Measurements from ENCODE around the gene GRAMD1A.
"Not testable (repeated sequence)": the region's sequence is repeated elsewhere in the genome, so short reads cannot be mapped to it uniquely, and the experiment has no call there.

The GRAMD1A gene

DNA sequence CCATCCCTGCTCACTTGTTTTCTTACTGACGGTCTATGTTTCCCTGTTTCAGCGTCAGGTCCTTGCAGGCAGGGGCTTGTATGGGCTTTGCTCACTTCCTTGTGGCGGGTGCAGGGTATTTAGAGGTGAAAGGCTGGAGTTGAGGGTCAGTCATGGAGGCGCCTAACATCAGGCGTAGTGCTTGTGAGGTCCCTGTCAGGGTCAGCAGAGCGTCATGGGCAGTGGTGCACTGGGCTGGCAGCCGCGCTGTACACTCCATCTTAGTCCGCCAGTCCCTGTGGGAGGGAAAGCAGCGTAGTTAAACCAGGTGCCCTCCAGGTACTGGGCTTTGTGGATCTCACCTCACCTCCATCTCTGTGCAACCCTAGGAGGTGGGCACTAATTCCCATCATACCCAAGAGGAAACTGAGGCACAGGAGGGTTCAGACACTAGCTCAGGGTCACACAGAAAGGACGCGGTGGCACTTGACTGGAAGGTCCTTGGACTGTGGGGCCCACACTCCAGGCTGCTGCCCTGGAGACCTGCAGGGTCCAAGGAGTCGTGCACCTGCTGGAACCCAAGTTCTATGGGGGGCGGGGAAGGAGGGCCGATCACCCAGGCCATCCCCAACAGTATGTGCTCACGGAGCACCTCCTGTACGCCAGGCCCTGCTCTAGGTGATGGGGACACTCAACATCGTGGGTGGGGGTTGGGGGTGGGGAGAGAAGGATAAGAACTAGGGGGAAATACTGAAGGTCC, 4.6 kb downstream of the GRAMD1A start:
- no peak for DNase-seq

DNA sequence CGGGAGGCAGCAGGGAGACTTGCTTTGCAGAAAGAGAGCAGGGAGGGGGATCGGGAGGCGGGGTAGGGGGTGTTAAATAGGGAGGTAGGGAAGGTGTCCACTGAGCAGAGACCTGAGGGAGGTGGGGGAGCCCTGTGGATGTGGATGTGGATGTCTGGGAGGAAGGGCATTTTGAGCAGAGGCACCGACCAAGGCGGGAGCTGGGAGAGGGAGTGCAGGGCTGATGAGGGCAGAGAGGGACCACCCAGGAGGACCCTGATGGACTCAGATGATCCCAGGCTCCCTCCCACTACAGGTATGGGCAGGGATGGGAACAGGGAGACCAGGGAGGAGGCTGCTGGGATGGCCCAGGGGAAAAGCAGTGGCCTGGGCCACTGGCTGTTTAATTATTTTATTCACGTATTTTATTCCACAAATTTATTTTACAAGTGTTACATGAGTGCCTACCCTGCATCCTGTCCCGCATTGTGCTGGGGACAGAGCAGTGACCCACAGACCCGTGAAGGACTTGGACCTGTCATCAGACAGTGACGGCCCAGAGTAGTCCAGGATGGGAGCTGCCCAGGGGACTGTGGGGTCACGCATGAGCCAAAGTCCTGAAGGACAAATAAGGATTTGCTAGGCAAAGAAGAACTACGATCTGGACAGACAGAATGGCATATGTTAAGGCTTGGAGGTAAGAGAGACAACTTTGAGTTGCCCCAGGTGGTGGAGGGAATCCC, 5.3 kb downstream of the GRAMD1A start:
- no peak for DNase-seq

DNA sequence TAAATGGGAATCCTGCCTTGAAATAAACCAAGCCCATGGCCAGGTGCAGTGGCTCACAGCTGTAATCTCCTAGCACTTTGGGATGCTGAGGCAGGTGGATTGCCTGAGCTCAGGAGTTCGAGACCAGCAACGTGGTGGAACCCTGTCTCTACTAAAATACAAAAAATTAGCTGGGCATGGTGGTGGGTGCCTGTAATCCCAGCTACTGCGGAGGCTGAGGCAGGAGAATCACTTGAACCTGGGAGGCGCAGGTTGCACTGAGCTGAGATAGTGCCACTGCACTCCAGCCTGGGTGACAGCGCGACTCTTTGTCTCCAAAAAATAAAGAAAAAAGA, 5.9 kb downstream of the GRAMD1A start:
- not testable (repeated sequence) for DNase-seq

DNA sequence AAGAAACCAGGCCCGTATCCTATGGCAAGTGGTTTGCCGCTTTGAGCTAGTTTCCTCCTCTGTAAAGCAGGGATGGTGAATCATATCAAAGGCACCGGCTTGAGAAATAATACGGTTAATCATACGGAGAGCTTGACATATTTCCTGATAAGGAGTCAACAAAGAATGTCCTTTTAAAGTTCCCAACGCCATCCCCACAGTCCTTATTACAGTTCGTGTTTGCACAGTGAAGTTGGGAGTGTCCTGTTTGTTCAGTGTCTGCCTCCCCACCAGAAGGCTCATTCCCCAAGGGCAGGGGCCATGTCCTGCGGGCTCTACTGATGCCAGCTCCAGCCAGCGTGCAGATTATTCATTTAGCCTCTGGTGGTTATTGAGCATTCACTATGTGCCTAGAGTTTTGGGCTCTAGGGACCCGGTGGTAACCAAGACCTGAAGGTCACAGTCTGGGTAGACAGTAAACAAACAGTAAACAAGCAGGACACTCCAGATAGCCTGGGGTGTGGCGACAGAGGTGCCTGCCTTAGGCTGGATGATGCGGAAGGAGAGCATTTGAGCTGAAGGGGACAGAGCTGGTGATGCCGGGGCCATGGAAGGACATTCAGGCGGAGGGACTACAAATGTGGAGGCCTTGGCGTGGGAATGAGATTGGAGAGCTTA, 6.3 kb downstream of the GRAMD1A start:
- no peak for DNase-seq

DNA sequence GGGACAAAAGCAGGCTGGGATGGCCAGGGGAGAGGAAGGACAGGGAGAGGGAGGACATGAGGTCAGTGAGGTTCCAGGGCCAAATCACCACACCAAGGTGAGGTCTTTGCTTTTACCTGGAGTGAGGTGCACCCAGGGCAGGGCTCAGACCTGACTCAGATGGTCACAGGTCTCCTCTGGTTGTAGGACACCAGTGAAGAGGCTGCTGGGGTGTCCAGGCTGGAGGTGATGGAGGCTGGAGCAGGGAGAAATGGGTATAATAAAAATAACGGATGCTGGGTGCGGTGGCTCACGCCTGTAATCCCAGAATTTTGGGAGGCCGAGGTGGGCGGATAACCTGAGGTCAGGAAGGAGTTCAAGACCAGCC, 6.9 kb downstream of the GRAMD1A start:
- no peak for DNase-seq

DNA sequence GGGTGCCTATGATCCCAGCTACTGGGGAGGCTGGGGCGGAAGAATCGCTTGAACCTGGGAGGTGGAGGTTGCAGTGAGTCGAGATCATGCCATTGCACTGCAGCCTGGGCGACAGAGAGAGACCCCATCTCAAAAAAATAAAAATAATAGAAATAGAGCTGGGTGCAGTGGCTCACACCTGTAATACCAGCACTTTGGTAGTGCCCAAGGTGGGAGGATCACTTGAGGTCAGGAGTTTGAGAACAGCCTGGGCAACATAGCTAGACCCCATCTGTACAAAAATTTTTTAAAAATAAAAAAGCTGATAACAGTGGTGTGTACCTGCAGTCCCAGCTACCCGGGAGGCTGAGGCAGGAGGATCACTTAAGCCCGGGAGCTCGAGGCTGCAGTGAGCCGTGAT, 7.3 kb downstream of the GRAMD1A start:
- DNase-seq: not testable (repeated sequence)

DNA sequence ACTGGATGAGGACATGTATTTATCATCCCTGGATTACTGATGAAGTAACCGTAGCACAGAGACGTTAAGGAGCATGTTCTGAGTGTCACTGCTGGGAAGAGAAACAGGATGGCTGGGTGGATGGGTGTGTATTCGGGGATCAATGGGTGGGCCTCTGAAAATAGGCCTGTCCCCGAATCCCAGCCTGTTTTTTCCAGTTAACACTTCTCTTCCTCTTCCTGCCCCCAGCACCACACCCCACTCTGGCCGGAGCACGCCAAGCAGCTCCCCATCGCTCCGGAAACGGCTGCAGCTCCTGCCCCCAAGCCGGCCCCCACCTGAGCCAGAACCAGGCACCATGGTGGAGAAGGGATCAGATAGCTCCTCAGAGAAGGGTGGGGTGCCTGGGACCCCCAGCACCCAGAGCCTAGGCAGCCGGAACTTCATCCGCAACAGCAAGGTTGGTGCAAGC, 8.8 kb downstream of the GRAMD1A start:
- no peak for DNase-seq

DNA sequence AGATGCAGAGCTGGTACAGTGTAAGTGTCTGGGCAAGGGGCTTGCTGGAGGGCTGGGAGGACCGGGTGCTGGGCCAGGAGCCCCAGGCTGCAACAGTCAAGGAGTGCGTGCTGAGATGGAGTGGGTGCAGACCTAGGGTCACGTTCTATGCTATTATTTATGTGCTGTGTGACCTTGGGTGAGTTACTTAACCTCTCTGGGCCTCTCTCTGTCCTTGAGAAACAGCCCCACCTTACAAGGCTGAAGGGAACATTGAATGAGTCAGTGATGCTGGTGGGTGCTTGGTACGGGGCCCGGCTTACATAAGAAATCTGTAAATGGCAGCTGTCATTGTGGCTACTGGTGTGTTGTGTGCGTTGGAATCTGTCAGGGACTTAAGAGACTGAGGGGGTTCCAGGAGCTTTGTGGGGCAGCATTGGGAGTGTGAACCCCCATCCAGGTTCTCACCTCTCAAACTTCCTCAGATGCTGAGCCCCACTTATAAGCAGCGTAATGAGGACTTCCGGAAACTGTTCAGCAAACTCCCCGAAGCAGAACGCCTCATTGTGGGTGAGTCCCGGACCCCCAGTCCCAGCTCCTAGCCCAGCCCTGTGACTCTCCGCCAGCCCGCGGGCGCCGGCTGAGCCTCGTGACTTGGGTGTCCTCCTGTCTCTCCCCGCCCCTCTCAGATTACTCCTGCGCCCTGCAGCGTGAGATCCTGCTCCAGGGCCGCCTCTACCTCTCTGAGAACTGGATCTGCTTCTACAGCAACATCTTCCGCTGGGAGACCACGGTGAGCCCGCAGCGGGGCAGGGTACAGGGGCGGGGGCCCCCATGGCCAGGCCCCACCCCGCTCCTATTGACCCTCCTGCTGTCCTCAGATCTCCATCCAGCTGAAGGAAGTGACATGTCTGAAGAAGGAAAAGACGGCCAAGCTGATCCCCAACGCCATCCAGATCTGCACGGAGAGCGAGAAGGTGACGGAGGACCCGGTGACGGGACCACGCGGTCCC, 9.6 kb downstream of the GRAMD1A start:
- DNase-seq: no peak

DNA sequence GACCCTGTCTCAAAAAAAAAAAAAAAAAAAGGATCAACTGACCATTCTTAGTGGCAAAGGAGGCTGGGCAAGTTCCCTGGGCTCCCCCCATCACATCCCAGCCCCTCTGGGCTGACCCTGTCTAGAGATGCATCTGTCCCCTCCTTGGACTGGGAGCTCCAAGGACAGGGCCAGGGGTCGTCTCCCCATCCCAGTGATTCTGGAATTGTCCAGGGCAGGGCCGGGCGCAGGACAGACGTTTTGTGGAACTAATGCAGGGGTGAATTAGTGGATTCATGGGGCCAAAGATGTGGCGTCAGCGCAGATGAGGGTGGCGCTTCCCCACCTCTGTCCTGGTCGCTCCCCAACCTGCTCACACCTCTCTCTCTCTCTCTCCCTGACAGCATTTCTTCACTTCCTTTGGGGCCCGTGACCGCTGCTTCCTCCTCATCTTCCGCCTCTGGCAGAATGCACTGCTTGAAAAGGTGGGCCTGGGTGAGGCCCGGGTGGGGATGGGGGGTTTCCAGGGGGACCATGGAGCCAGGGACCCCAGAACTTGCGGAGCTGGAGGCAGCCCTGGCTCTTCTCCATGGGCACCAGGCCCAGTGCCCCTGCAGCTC, 11.1 kb downstream of the GRAMD1A start:
- DNase-seq: no peak

DNA sequence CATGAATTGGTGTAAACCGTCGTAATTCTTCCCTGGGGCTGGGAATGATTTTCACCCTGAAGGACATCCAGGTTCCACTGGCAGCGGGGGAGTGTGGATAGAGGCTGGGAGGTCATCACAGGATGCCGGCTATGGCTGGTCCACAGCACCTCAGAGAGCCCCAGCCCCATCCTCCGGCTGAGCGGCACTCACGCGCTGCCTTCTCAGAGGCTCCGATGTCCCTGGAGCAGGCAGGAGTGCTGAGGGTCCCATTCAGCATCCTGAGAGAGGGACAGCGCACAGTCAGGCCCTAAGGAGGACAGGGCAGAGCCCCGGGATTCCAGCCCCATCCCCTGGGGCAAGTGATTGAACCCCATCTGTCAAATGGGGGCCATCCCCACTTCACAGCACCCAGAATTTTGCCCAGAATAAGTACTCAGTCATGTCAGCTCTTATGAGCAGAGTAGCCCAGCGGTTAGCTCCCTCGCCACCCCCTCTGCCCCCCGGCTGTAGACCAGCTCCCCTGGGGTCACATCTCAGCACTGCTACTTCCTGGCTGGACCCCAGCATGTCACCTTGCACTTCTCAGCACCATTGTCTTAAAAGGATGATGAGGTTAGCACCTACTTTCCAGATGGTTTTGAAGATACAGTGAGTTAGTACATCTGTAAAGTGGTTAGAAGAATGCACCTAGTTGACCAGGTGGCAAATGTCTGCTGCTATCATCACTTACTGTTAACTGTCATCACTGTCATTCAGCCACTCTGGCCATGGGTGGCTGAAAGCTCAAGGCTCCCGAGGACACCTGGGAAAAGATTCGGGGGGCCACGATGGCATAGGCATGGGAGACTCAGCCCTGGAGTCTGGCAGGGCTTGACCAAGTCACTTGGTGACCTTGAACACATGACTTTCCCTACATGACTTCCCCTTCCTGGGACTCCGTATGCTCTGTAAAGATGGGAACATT, 11.9 kb downstream of the GRAMD1A start:
- no peak for DNase-seq

DNA sequence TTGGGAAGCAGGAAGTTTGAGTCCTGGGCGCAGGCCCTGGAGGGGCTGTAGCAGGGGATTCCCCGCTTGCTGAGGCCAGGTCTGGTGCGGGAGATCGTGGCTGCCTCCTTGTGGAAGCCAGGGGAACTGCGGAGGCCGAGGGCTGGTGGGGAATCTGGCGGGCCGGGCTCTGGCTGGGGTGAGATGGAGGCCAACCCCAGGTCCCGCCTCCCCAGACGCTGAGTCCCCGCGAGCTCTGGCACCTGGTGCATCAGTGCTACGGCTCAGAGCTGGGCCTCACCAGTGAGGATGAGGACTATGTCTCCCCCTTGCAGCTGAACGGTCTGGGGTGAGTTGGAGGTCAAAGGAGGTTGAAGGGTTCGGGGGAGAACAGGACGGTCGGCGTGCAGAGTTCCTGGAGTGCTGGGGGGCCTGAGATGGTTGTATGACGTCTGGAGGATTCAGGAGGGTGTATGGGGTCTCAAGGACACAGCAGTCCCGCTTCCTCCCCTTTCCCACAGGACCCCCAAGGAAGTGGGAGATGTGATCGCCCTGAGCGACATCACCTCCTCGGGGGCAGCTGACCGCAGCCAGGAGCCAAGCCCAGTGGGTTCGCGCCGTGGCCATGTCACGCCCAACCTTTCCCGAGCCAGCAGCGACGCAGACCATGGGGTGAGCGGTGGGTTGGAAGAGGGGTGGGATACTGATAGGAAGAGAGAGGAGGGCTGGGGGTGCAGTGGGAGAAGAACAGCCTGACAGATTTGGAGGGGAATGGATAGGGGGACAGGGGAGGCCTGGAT, 13.1 kb downstream of the GRAMD1A start:
- DNase-seq: peak in 1 of 2 experiments; percentile 7

DNA sequence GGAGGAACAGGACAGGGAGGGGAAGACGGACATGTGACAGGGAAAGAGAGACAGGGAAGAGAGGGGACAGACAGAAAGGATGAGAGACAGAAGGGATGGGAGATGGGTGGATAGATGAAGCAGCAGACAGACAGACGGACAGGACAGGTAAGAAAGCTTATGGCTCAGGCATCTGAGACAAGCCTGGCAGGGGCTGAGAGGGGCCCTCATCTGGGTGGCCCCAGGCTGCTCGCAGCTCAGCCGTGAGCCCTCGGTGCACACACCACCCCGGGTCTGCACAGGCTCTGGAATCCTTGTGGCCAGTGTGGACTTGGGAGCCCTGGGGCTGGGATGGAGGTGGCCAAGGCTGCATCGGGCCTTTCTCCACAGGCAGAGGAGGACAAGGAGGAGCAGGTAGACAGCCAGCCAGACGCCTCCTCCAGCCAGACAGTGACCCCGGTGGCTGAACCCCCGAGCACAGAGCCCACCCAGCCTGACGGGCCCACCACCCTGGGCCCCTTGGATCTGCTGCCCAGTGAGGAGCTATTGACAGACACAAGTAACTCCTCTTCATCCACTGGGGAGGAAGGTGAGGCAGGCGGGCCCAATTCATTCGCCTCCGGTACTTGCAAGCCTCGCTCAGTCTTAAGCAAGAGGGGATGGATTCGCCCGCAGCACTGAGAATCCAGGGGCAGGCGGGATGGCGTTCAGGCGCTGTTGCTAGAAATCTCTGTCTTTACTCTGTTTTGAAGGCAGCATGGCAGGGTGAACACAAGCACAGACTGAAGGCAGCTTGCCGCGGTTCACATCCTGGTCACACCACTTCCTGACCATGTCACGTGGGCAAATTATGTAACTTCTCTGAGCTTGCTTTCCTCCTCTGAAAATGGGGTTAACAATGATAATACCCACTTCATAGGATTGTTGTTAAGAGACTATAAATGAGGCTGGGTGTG, 14.0 kb downstream of the GRAMD1A start:
- DNase-seq: no peak

DNA sequence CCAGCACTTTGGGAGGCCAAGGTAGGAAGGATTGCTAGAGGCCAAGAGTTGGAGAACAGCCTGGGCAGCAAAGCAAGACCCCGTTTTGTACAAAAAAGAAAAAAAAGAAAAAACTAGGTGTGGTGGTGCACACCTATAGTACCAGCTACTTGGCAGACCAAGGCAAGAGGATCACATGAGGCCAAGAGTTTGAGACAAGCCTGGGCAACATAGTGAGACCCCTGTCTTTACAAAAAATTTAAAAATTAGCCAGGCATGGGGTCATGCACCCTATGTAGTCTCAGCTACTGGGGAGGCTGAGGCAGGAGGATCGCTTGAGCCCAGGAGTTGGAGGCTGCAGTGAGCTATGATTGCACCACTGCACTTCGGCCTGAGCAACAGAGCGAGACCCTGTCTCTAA, 14.7 kb downstream of the GRAMD1A start:
- not testable (repeated sequence) for DNase-seq

DNA sequence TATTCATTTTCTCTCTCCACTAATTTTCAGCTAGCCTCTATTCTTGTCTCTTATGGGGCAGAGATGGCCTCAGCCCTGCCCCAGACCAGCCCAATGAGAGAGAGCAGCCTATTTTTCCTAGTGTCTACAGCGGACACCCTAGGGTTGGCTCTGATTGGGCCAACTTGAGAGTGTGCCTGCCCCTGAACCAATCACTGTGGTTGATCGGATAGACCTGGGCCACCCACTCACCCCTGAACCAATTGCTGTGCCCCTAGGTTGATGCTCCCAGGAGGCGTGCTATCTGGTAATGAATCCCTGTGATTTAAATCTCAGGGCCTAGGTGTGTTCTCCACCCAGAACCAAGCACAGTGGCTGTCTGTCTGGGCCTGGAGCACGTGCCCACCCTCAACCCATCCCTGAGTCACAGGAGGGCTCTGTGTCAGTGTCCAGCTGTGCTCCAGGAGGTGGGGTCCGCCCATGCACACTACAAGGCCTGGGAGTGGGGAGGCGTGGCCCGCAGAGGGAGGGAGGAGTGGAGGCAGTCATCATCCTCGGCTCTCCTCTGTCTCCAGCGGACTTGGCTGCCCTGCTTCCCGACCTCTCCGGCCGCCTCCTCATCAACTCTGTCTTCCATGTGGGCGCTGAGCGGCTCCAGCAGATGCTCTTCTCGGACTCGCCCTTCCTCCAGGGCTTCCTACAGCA, 15.3 kb downstream of the GRAMD1A start:
- no peak for DNase-seq

DNA sequence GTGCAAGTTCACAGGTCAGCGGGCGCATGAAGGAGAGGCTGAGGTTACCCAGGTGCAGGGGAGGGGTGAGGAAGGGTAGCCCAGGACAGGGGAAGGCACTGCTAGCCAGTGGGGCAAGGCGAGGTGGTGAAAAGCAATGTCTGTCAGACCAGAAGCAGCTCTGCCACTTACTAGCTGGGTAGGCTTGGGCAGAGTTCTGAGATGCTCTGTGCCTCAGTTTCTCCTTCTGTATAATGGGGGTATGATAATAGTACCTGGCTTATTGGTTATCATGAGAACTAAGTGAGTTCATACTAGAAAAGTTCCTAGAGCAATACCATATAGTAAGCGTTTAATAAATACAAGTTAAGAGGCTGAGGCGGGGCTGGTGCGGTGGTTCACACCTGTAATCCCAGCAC, 15.8 kb downstream of the GRAMD1A start:
- DNase-seq: no peak

DNA sequence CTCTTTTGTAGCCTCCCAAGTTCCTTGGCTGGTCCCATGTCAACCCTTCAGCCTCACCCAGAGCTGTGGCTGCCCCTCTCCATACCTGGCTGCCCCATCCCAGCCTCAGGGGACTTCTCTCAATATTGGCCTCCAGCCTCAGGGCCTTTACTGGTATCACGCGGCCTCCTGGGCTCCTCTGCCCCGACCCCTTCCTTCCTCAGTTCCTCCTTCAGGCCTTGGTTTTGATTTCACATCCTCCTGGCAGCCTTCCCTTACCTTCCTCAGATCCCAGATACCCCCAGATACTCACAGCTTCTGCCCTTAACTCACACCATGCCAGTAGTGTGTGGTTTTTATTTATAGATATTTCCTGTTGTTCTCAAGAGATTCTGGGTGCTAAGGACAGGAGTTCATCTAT, 17.4 kb downstream of the GRAMD1A start:
- no peak for DNase-seq

DNA sequence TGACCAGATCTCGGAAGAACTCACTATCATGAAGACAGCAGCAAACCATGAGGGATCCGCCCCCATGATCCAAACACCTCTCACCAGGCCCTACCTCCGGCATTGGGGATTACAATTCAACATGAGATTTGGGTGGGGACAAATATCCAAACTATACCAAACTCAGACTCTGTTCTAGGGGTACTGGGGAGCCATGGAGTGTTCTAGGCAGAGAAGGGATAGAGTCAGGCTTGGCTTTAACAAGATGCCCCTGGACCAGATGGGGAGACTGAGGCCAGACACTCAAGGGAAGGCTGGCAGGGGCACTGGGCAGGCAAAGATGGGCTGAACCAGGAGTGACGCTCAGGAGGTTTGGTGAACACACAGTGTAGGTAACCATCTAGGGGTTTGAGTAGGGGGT, 18.3 kb downstream of the GRAMD1A start:
- DNase-seq: no peak

DNA sequence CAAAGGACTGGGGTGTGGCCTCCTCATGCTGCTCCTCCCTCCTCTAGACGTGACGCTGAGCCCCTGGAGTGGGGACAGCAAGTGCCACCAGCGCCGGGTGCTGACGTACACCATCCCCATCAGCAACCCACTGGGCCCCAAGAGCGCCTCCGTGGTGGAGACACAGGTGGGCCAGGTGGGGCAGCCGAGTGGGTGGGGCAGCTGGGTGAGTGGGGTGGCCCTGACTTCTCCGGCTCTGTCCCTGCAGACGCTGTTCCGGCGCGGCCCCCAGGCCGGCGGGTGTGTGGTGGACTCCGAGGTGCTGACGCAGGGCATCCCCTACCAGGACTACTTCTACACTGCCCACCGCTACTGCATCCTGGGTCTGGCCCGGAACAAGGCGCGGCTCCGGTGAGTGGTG, 19.0 kb downstream of the GRAMD1A start:
- DNase-seq: no peak

DNA sequence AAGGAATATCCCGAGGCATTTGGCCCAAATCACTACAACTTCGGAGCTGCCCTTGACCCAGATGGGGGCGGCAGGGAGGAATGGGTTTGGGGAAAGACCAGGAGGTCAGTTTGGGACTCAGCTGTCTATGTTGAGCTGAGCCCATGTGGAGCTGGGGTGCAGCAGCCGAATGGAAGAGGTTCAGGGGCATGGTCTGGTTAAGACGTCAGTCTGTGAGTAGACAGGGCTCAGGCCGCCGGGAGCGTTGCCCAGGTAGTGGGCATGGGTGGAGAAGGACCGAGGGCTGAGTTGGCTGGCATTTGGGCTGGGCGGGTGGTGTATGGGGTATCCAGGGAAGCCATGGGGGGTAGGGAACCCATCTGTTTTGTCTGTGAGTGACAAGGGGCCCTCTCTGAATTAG, 20.9 kb downstream of the GRAMD1A start:
- DNase-seq: no peak
